ENCODE data around the gene SFXN1.

The SFXN1 gene

DNA sequence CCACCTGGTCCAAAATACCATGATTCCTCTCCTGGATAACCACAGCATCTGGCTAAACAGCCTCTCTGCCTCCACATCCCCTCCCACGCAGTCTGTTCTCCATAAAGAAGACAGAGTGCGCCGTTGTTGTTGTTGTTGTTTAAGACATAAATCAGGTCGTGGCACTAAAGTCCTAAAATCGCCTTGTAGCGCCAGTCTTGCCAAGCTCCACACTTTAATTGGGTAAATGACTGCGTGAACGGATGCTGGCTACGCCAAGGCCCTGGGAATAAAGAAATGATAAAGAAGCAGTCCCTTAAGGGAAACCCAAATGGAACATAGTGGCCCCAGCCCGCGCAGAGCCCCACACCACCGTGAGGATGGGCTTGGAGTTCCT, 364 bp upstream of the SFXN1 start:
- TF ChIP-seq, protein P1, sequence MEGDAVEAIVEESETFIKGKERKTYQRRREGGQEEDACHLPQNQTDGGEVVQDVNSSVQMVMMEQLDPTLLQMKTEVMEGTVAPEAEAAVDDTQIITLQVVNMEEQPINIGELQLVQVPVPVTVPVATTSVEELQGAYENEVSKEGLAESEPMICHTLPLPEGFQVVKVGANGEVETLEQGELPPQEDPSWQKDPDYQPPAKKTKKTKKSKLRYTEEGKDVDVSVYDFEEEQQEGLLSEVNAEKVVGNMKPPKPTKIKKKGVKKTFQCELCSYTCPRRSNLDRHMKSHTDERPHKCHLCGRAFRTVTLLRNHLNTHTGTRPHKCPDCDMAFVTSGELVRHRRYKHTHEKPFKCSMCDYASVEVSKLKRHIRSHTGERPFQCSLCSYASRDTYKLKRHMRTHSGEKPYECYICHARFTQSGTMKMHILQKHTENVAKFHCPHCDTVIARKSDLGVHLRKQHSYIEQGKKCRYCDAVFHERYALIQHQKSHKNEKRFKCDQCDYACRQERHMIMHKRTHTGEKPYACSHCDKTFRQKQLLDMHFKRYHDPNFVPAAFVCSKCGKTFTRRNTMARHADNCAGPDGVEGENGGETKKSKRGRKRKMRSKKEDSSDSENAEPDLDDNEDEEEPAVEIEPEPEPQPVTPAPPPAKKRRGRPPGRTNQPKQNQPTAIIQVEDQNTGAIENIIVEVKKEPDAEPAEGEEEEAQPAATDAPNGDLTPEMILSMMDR (IDR thresholded peaks at IDR 0.05; ENCODE audit: extremely low read depth, insufficient read depth, missing control alignments), result no peak
- in situ Hi-C loops (cut with MboI; ENCODE audit: low pct_unique_long_range_greater_than_20kb, low sequenced_read_pairs, unreplicated experiment), result no loop called here
- no peak for DNase-seq (ENCODE audit: low spot score)

DNA sequence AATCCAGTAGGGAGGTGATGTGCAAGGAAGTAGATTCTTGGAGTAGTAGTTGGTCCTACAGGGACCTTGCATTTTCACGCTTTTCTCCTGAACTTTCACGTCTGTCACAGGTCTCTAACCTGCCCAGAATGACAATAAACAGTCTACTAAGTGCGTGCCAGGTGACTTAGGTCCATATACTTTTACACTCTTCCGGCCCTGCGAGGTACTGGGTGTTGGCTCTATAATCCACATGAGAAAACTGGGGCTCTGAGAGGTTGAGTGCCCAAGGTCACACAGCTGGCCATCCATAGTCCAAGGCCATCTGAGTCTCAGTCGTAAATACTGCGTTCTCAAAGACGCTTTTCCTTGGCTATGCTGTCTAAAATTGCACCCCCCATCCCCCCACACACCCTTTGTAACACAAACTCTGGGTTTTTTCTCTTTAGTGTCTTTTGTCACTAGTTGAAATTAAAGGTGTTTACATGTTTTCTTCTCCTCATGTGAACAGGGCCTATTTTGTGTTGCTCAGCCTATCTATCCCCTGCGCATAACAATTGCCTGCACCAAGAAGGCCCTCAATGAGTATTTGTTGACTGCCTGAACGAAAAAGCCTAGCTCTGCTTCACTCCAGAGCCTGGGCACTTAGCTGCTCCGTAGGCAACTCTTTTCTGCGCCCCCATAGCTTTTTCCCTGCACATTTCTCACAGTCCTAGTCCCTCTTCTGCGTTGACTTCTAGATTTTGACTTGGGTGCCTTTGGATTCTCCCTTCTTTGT, 943 bp downstream of the SFXN1 start:
- in situ Hi-C loops (cut with MboI; ENCODE audit: low pct_unique_long_range_greater_than_20kb, low sequenced_read_pairs, unreplicated experiment), result no loop called here
- TF ChIP-seq, protein P1 (IDR thresholded peaks at IDR 0.05; ENCODE audit: extremely low read depth, insufficient read depth, missing control alignments), result no peak
- DNase-seq (ENCODE audit: low spot score), result no peak

DNA sequence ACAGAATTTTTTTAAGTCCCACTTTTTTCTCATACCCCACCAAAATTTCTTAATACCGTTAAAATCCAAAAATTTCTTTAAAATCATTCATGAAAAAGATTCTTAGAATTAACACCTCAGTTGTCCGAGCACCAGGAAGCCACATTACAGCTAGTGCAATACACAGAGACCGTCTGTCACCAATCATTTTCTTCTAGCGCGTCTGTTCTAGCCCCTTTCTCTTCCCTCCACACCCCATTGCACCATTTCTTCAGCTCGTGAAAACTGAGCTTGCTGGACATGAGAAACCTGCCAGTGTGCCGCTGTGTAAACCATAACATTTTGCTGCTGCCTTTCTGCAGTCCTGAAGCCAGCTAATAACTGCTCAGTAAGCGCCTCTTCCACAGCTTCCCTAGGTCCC, 5.0 kb downstream of the SFXN1 start:
- DNase-seq (ENCODE audit: low spot score), result no peak
- TF ChIP-seq, protein P1 (IDR thresholded peaks at IDR 0.05; ENCODE audit: extremely low read depth, insufficient read depth, missing control alignments), result no peak
- in situ Hi-C loops (cut with MboI; ENCODE audit: low pct_unique_long_range_greater_than_20kb, low sequenced_read_pairs, unreplicated experiment), result no loop called here

DNA sequence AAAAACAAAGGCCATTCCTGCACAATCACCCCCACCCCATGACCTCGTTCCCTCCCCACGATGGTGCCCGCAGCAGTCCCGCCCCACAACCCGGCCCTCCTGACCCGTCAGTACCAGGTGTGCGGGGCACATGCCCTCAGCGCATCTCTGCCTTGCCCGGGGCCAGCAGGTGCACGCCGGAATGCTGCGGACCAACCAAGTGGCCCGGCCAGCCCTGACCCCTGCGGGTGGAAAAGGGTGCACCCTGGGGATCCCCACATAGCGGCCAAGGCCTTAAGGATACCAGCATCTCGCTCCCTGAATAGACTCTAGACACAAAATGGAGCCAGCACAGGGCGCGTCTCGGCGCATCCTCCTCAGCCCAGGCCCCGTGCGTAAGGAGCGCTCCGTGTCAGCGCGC, 6.0 kb downstream of the SFXN1 start:
- DNase-seq (ENCODE audit: low spot score), result no peak
- in situ Hi-C loops (cut with MboI; ENCODE audit: low pct_unique_long_range_greater_than_20kb, low sequenced_read_pairs, unreplicated experiment), result no loop called here

DNA sequence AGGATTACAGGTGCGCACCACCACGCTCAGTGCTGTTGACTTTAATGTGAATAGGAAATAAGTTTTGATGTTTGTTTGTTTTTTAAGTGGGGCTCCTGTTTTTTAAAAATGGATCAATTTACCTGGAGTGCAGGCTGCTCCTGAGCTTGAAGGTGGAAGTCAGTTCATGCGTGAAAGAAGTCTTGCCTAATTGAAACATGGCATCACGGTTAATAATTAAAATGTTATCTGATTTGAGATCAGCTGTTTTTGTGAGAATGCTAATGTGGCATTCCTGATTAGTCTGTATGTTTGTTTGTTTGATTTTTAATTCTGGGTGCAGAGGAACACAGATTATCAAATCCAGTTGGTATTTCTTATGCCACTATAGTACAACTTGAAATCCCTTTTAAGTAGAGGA, 6.5 kb downstream of the SFXN1 start:
- DNase-seq (ENCODE audit: low spot score), result no peak
- in situ Hi-C loops (cut with MboI; ENCODE audit: low pct_unique_long_range_greater_than_20kb, low sequenced_read_pairs, unreplicated experiment), result no loop called here
- TF ChIP-seq, protein P1 (IDR thresholded peaks at IDR 0.05; ENCODE audit: extremely low read depth, insufficient read depth, missing control alignments), result no peak

More for the DNA sequence above, 6.0 kb downstream of the SFXN1 start:
- TF ChIP-seq, protein P1 (IDR thresholded peaks at IDR 0.05; ENCODE audit: extremely low read depth, insufficient read depth, missing control alignments), result no peak

DNA sequence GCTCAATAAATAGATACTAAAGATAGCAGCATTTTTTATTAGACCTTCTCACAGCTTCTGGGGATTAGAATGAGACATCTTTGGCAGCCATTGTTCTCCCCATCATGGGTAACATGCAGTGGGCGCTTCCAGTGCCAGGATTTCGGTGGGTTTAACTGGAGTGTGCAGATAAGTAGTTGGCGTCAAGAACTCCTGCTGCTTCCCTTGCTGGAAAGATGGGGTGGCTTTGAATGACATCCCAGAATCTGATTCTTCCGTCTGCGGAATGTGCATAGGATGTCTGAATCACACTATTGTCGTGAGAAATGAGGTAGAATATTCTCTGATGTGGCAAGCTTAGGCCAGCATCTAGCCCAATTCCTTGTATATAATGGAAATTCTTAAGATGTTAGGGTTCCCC, 7.3 kb downstream of the SFXN1 start:
- TF ChIP-seq, protein P1 (IDR thresholded peaks at IDR 0.05; ENCODE audit: extremely low read depth, insufficient read depth, missing control alignments), result no peak
- in situ Hi-C loops (cut with MboI; ENCODE audit: low pct_unique_long_range_greater_than_20kb, low sequenced_read_pairs, unreplicated experiment), result no loop called here
- DNase-seq (ENCODE audit: low spot score), result no peak
